ENCODE results near the gene TAS2R9. TPM values are rescaled to one million over a fixed set of nuclear protein-coding genes. Genes with fewer than 3 reads are reported as not detected.

The TAS2R9 gene
- total and polyA plus RNA-seq, 2 of the 8 experiments (the other 6 are each of a cell fraction or from before 2014, with no cell fraction given), result not detected

- Histone ChIP-seq H3K56ac (replicated peaks; ENCODE audit: insufficient read length, low read depth, low read length) (no peak overlapping the region), H3K9ac (replicated peaks in 1 of 4; ENCODE audit: extremely low read depth in 1 of 4, low read depth in 3 of 4, low read length in 3 of 4) (no peak overlapping the region), H2BK5ac (ENCODE audit: low read depth, low read length) (no peak overlapping the region), H2BK120ac (replicated peaks; ENCODE audit: low read depth, low read length) (no peak overlapping the region), H2AK5ac (ENCODE audit: low read depth, low read length) (no peak overlapping the region), H3K23ac (ENCODE audit: insufficient read length) (no peak overlapping the region), H2AFZ (ENCODE audit: low read length) (no peak overlapping the region), H3K79me1 (ENCODE audit: low read depth, low read length) (no peaks in the 10 kb centered on the region), H3K79me2 (ENCODE audit: control insufficient read depth in 1 of 2, insufficient read depth in 2 of 2, low read length in 2 of 2) (no peaks in the 10 kb centered on the region), H3K23me2 (ENCODE audit: low read depth, low read length) (no peaks in the 10 kb centered on the region; the same call in 1 of the 2 replicates), H3K18ac (ENCODE audit: extremely low read depth, low read length) (no peak overlapping the region), H3K9me3 (ENCODE audit: insufficient read depth in 2 of 2, low read depth in 1 of 2, low read length in 1 of 2) (no peaks in the 10 kb centered on the region), H3K4me3 (ENCODE audit: extremely low read depth in 1 of 4, insufficient read depth in 2 of 4, low read depth in 3 of 4, low read length in 4 of 4) (no peak overlapping the region), H4K20me1 (replicated peaks in 1 of 2; ENCODE audit: control insufficient read depth in 1 of 2, insufficient read depth in 2 of 2, low read length in 2 of 2) (no peaks in the 10 kb centered on the region), H3K4ac (replicated peaks; ENCODE audit: insufficient read length, low read depth, low read length) (no peak overlapping the region), H3K36me3 (ENCODE audit: control insufficient read depth in 2 of 4, insufficient read depth in 4 of 4, low read length in 3 of 4) (no peaks in the 10 kb centered on the region), H3K4me1 (replicated peaks in 1 of 4; ENCODE audit: control insufficient read depth in 3 of 4, insufficient read depth in 4 of 4, low read length in 3 of 4) (no peaks in the 10 kb centered on the region), H4K5ac (ENCODE audit: insufficient read length, low read depth, low read length) (no peak overlapping the region), H2BK12ac (ENCODE audit: low read depth, low read length) (no peak overlapping the region), H3K27me3 (replicated peaks in 1 of 4; ENCODE audit: control insufficient read depth in 3 of 4, extremely low read depth in 1 of 4, insufficient read depth in 3 of 4, low read length in 3 of 4) (no peaks in the 10 kb centered on the region), H2BK15ac (ENCODE audit: low read length) (no peak overlapping the region), H4K91ac (replicated peaks; ENCODE audit: insufficient read length, low read length) (no peak overlapping the region), H2BK20ac (ENCODE audit: low read length) (no peak overlapping the region), H3K27ac (ENCODE audit: low read depth, low read length) (no peak overlapping the region), H4K8ac (ENCODE audit: extremely low read depth, insufficient read depth, low read length) (no peak overlapping the region), H3K4me2 (ENCODE audit: insufficient read depth in 1 of 2, low read depth in 2 of 2, low read length in 2 of 2) (no peak overlapping the region), H3K14ac (ENCODE audit: insufficient read length) (no peak overlapping the region)
- DNase-seq (ENCODE audit: low read depth in 1 of 2, low spot score in 2 of 2) (no peak), FAIRE-seq (no peak)
- ChIA-PET CTCF (ENCODE audit: partially characterized antibody) (interaction anchor here (0.5 to 0.7 kb wide), 2 partner anchors 563 to 704 kb away, joined by 3 read pairs; no protein-coding TSS in a partner anchor), POLR2A (ENCODE audit: partially characterized antibody) (no interaction called here)
- 89% methylated on average over 5 of the region's 5 CpGs; no CpG with 5 or more reads in 1 of the 2 experiments for WGBS, 2 experiments (ENCODE audit: extremely low coverage in 1 of 2, insufficient coverage in 1 of 2, insufficient read length in 1 of 2, insufficient replicate concordance in 2 of 2, low coverage in 1 of 2, low lambda C conversion rate in 2 of 2, missing lambda C conversion rate in 1 of 2)
- TF ChIP-seq ATF2 (IDR thresholded peaks at IDR 0.05; ENCODE audit: low read length) (no peak), EZH2 (IDR thresholded peaks at IDR 0.05; ENCODE audit: low read depth, low read length, severe bottlenecking) (no peak), CEBPB (IDR thresholded peaks at IDR 0.05; ENCODE audit: low read depth, low read length) (no peak; the same call in 1 of the 2 replicates), KDM1A (IDR thresholded peaks at IDR 0.05; ENCODE audit: borderline replicate concordance, low read length) (no peak)
These were observed 26.7 kb downstream of the TAS2R9 start for GRCh38 chr12:10783252-10783651.
